Trophoblast cell (in vitro differentiated cells and primary cell): Measurements from ENCODE around the gene SULT1A3.
"Not testable (repeated sequence)": the region's sequence is repeated elsewhere in the genome, so short reads cannot be mapped to it uniquely, and the experiment has no call there.

Experiments used
- DNase-seq, 2 donors: peaks; one replicate each; pipeline ENCODE4 v3.0.0-alpha.2; 2016
- H2AFZ ChIP-seq: 2 replicates; pipeline ENCODE4 v1.6.1; 2013; ENCODE audit warnings: low read length, moderate library complexity, mild to moderate bottlenecking; ENCODE audit not compliant: insufficient read depth, poor library complexity
- H2AK5ac ChIP-seq: 2 replicates; pipeline ENCODE4 v1.6.1; 2013; ENCODE audit warnings: mild to moderate bottlenecking, low read length
- H2BK120ac ChIP-seq: 2 replicates; pipeline ENCODE4 v1.6.1; 2013; ENCODE audit warnings: low read length, mild to moderate bottlenecking, moderate library complexity; ENCODE audit not compliant: insufficient read depth, poor library complexity
- H2BK12ac ChIP-seq: 2 replicates; pipeline ENCODE4 v1.6.1; 2013; ENCODE audit warnings: mild to moderate bottlenecking, low read length, moderate library complexity
- H2BK5ac ChIP-seq: 2 replicates; pipeline ENCODE4 v1.6.1; 2013; ENCODE audit warnings: low read length, low read depth, moderate library complexity, mild to moderate bottlenecking; ENCODE audit not compliant: poor library complexity
- H3K14ac ChIP-seq: 2 replicates; pipeline ENCODE4 v1.6.1; 2013; ENCODE audit warnings: mild to moderate bottlenecking, low read length
- H3K18ac ChIP-seq: 2 replicates; pipeline ENCODE4 v1.6.1; 2013; ENCODE audit warnings: mild to moderate bottlenecking, low read length
- H3K23ac ChIP-seq: 2 replicates; pipeline ENCODE4 v1.6.1; 2013; ENCODE audit warnings: low read length
- H3K27ac ChIP-seq: 2 replicates; pipeline ENCODE4 v1.5.1; 2013; ENCODE audit warnings: low read depth, mild to moderate bottlenecking, inconsistent platforms, low read length, moderate library complexity
- H3K27me3 ChIP-seq: 2 replicates; pipeline ENCODE4 v1.6.1; 2013; ENCODE audit warnings: inconsistent platforms, mild to moderate bottlenecking, low read length, moderate library complexity; ENCODE audit not compliant: insufficient read depth
- H3K36me3 ChIP-seq, 2 experiments: 1 replicate in 1 of 2; 2 replicates in 1 of 2; pipeline ENCODE4 v1.6.1; 2013; ENCODE audit warnings: low read length in 2 of 2, mild to moderate bottlenecking in 2 of 2, moderate library complexity in 1 of 2; ENCODE audit not compliant: insufficient read depth in 2 of 2, control insufficient read depth in 1 of 2
- H3K4ac ChIP-seq: 2 replicates; pipeline ENCODE4 v1.6.1; 2013; ENCODE audit warnings: low read depth, mild to moderate bottlenecking, low read length, moderate library complexity
- H3K4me1 ChIP-seq, 2 experiments: 1 replicate in 1 of 2; 2 replicates in 1 of 2; pipeline ENCODE4 v1.6.1; 2013; ENCODE audit warnings: low read length in 2 of 2, mild to moderate bottlenecking in 2 of 2, moderate library complexity in 1 of 2; ENCODE audit not compliant: insufficient read depth in 2 of 2, control insufficient read depth in 1 of 2
- H3K4me2 ChIP-seq: 2 replicates; pipeline ENCODE4 v1.6.1; 2013; ENCODE audit warnings: inconsistent platforms, mild to moderate bottlenecking, low read length, moderate library complexity
- H3K4me3 ChIP-seq: 2 replicates; pipeline ENCODE4 v1.5.1; 2013; ENCODE audit warnings: mild to moderate bottlenecking, low read depth, low read length, inconsistent platforms
- H3K79me1 ChIP-seq: one replicate; pipeline ENCODE4 v1.6.1; 2013; ENCODE audit warnings: low read length
- H3K79me2 ChIP-seq: 2 replicates; pipeline ENCODE4 v1.6.1; 2013; ENCODE audit warnings: low read length, mild to moderate bottlenecking; ENCODE audit not compliant: control insufficient read depth, insufficient read depth, poor library complexity
- H3K9ac ChIP-seq: 2 replicates; pipeline ENCODE4 v1.6.1; 2013; ENCODE audit warnings: mild to moderate bottlenecking, low read length
- H3K9me3 ChIP-seq: 2 replicates; pipeline ENCODE4 v1.6.1; 2013; ENCODE audit warnings: low read depth, mild to moderate bottlenecking, control low read depth, inconsistent platforms, low read length; ENCODE audit not compliant: insufficient read depth
- H4K12ac ChIP-seq: 2 replicates; pipeline ENCODE4 v1.6.1; 2013; ENCODE audit warnings: low read depth, mild to moderate bottlenecking, low read length, moderate library complexity
- H4K8ac ChIP-seq: 2 replicates; pipeline ENCODE4 v1.6.1; 2013; ENCODE audit warnings: low read depth, mild to moderate bottlenecking, low read length, moderate library complexity
- H4K91ac ChIP-seq: one replicate; pipeline ENCODE4 v1.6.1; 2013; ENCODE audit warnings: low read depth, mild to moderate bottlenecking, low read length, moderate library complexity
- WGBS: extraction: QIAGEN DNeasy Blood & Tissue Kit; methylation state at CpG from one replicate; pipeline ENCODE4 v1.1.7; 2013; ENCODE audit warnings: missing lambda C conversion rate; ENCODE audit not compliant: insufficient read length, insufficient coverage; ENCODE audit errors: extremely low coverage; 5-methylcytosine and 5-hydroxymethylcytosine counted together

Gene SULT1A3

GRCh38 chr16:30199608-30200343 lies 721 bp downstream of the SULT1A3 start:
- not testable (repeated sequence) for H3K18ac ChIP-seq, H3K4ac ChIP-seq, H2AK5ac ChIP-seq, H3K4me1 ChIP-seq, H3K4me3 ChIP-seq, H2BK5ac ChIP-seq, H2AFZ ChIP-seq, H4K12ac ChIP-seq, H3K79me2 ChIP-seq, H2BK120ac ChIP-seq, H3K23ac ChIP-seq, H3K4me2 ChIP-seq, H2BK12ac ChIP-seq, H3K14ac ChIP-seq, H4K91ac ChIP-seq, H3K9me3 ChIP-seq, H4K8ac ChIP-seq, DNase-seq, H3K27me3 ChIP-seq, H3K27ac ChIP-seq, H3K9ac ChIP-seq, H3K79me1 ChIP-seq, H3K36me3 ChIP-seq
- no CpG with 5 or more reads among the region's 15 CpGs for WGBS

- not testable (repeated sequence) for H3K4me1 ChIP-seq, H3K27ac ChIP-seq, DNase-seq, H2BK120ac ChIP-seq, H3K27me3 ChIP-seq, H2AK5ac ChIP-seq, H4K91ac ChIP-seq, H3K23ac ChIP-seq, H4K12ac ChIP-seq, H3K9ac ChIP-seq, H4K8ac ChIP-seq, H3K4ac ChIP-seq, H3K18ac ChIP-seq, H2BK5ac ChIP-seq, H3K14ac ChIP-seq, H3K79me1 ChIP-seq, H3K36me3 ChIP-seq, H2BK12ac ChIP-seq, H3K79me2 ChIP-seq, H3K9me3 ChIP-seq, H3K4me3 ChIP-seq, H2AFZ ChIP-seq
- no CpG with 5 or more reads among the region's 52 CpGs for WGBS
- peak overlapping the region; percentile 81 for H3K4me2 ChIP-seq
Measured at GRCh38 chr16:30205541-30206236, 6.6 kb downstream of the SULT1A3 start.

DNA sequence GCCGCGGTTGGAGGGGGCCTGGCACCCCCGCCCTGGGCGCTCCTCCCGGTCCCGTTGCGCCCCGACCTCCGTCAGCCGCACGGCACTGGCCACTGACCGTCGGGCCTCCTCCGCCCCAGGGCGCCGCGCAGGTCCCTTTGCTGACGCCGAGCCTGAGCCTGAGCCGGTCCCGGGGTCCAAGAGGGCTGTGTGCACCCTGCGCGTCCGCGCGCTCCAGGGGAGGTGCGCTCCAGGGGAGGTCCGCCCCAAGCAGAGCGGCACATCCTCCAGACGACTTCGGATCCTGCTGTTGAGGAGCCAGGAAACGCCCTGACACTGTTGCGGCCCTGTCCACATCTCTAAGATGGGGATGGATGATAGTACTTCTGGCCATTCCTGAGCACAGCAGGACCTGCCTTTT lies 7.2 kb downstream of the SULT1A3 start:
- H3K79me2 ChIP-seq, H3K27ac ChIP-seq: not testable (repeated sequence)
- WGBS: no CpG with 5 or more reads among the region's 33 CpGs

DNA sequence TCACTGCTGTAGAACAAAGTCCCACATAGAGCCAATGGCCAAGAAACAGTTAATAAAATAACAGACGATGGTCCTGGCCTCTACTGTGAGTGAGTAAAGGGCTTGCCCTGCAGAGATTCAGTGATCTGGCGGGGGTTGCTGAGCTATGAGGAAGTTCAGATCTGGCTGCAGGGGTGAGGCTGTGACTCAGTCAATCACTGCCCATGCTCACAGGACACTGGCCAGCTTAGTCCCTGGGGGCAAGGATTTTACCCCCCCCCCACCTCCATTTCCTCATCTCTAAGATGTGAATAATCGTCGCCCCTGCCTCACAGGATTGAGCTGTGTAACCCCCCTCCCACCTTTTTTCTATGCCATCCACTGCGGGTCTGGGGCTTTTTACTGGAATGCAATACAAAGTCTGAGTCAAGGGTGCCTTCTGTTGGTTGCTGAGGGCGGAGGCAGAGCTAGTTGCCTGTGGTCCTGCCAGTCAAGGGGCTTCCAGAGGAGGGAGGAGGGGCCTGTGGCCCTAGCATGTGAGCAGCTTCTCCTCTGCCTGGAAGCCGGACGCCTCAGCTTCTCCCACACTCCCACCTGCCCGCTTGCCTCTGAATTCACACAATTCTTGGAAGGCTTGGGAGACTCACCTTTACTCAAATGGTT lies 8.1 kb downstream of the SULT1A3 start:
- not testable (repeated sequence) for H2BK120ac ChIP-seq, H3K27ac ChIP-seq, H3K4ac ChIP-seq, H4K8ac ChIP-seq, H3K79me2 ChIP-seq, H3K79me1 ChIP-seq, H2BK12ac ChIP-seq, H2BK5ac ChIP-seq, H3K27me3 ChIP-seq, H3K9ac ChIP-seq, H3K4me1 ChIP-seq, H4K12ac ChIP-seq, H3K14ac ChIP-seq, H3K4me2 ChIP-seq, H2AK5ac ChIP-seq, H2AFZ ChIP-seq, H3K18ac ChIP-seq, H3K36me3 ChIP-seq, H4K91ac ChIP-seq, H3K4me3 ChIP-seq, H3K23ac ChIP-seq, DNase-seq, H3K9me3 ChIP-seq
- no CpG with 5 or more reads among the region's 9 CpGs for WGBS

More for the DNA sequence above, 7.2 kb downstream of the SULT1A3 start:
- not testable (repeated sequence) for H3K4me1 ChIP-seq, H2BK120ac ChIP-seq, H3K4ac ChIP-seq, H3K27me3 ChIP-seq, H2AFZ ChIP-seq, H4K12ac ChIP-seq, H3K79me1 ChIP-seq, H4K91ac ChIP-seq, H3K36me3 ChIP-seq, H4K8ac ChIP-seq, H3K4me3 ChIP-seq, H2BK12ac ChIP-seq, H3K23ac ChIP-seq, H3K9ac ChIP-seq, H3K18ac ChIP-seq, H3K14ac ChIP-seq, H2AK5ac ChIP-seq, H3K4me2 ChIP-seq, H2BK5ac ChIP-seq, DNase-seq, H3K9me3 ChIP-seq
